WTC11 (cell line): Measurements from ENCODE around the gene MAP3K5. TPM values are rescaled to one million over a fixed set of nuclear protein-coding genes. Genes with fewer than 3 reads are reported as not detected.

Source experiments
- ATAC-seq: fragments of 200-7000 bp; cut with Tn5 transposase; 2 replicates; pipeline ENCODE4 v1.10.0; 2021; ENCODE audit warnings: mild to moderate bottlenecking, moderate library complexity
- CTCF ChIA-PET: fragments of 300-600 bp; sonication (Branson Sonifier 250); formaldehyde crosslinking; loops from one replicate; lab custom pipeline; 2021; ENCODE audit warnings: antibody characterized with exemption; lab: Charles Lee
- POLR2A ChIA-PET: fragments of 350-600 bp; sonication (Branson Sonifier 250); formaldehyde crosslinking; loops from one replicate; lab custom pipeline; 2021; ENCODE audit warnings: antibody characterized with exemption; lab: Charles Lee
- DNase-seq: peaks from one replicate; pipeline ENCODE4 v3.0.0; 2021; ENCODE audit warnings: low spot score
- H3K27ac Mint-ChIP-seq: 2 replicates; pipeline ENCODE4 v1.8.0; 2021; ENCODE audit warnings: mixed read lengths
- H3K27me3 Mint-ChIP-seq: 2 replicates; pipeline ENCODE4 v1.8.0; 2021; ENCODE audit warnings: low read depth, mild to moderate bottlenecking, moderate library complexity, mixed read lengths
- H3K36me3 Mint-ChIP-seq: 2 replicates; pipeline ENCODE4 v1.8.0; 2021; ENCODE audit warnings: mixed read lengths
- H3K4me1 Mint-ChIP-seq: 2 replicates; pipeline ENCODE4 v1.8.0; 2022; ENCODE audit warnings: mixed read lengths
- H3K4me3 Mint-ChIP-seq: 2 replicates; pipeline ENCODE4 v1.8.0; 2021; ENCODE audit warnings: mild to moderate bottlenecking, moderate library complexity, mixed read lengths
- H3K9me3 Mint-ChIP-seq: 2 replicates; pipeline ENCODE4 v1.8.0; 2021; ENCODE audit warnings: mixed read lengths
- AR ChIP-seq: fragments of 250-450 bp; sonication (Bioruptor Pico); IDR thresholded peaks from 2 replicates; pipeline ENCODE4 v1.9.0; 2021; ENCODE audit warnings: mild to moderate bottlenecking
- CREB1 ChIP-seq: sonication (generic); formaldehyde crosslinking; IDR thresholded peaks from 2 replicates; pipeline ENCODE4 v1.8.0; 2023; ENCODE audit warnings: mild to moderate bottlenecking, missing genetic modification reagents
- FOXK1 ChIP-seq: sonication (generic); formaldehyde crosslinking; IDR thresholded peaks from 2 replicates; pipeline ENCODE4 v1.8.0; 2022; ENCODE audit warnings: mild to moderate bottlenecking, moderate library complexity, missing genetic modification reagents
- FOXP1 ChIP-seq: sonication (generic); formaldehyde crosslinking; IDR thresholded peaks from 2 replicates; pipeline ENCODE4 v1.8.0; 2022; ENCODE audit warnings: missing genetic modification reagents, mild to moderate bottlenecking, moderate library complexity, borderline replicate concordance
- FOXP4 ChIP-seq: sonication (generic); formaldehyde crosslinking; IDR thresholded peaks from 2 replicates; pipeline ENCODE4 v1.8.0; 2022; ENCODE audit warnings: mild to moderate bottlenecking, missing genetic modification reagents
- GABPB1 ChIP-seq: sonication (generic); formaldehyde crosslinking; IDR thresholded peaks from 2 replicates; pipeline ENCODE4 v1.8.1; 2023; ENCODE audit warnings: mild to moderate bottlenecking, missing genetic modification reagents
- GTF2I ChIP-seq: fragments of 250-450 bp; sonication (Bioruptor Pico); conservative IDR thresholded peaks from 2 replicates; pipeline ENCODE4 v1.4.0; 2021; ENCODE audit warnings: mild to moderate bottlenecking
- NFYB ChIP-seq: sonication (generic); formaldehyde crosslinking; conservative IDR thresholded peaks from 2 replicates; pipeline ENCODE4 v1.8.0; 2022; ENCODE audit warnings: low read depth, missing genetic modification reagents
- NR3C1 ChIP-seq: sonication (generic); formaldehyde crosslinking; conservative IDR thresholded peaks from 2 replicates; pipeline ENCODE4 v1.8.1; 2023; ENCODE audit warnings: low read depth, mild to moderate bottlenecking, missing genetic modification reagents
- PREB ChIP-seq: sonication (generic); formaldehyde crosslinking; IDR thresholded peaks from 2 replicates; pipeline ENCODE4 v1.8.1; 2022; ENCODE audit warnings: mild to moderate bottlenecking, missing genetic modification reagents, moderate library complexity, borderline replicate concordance
- SMAD4 ChIP-seq: sonication (generic); formaldehyde crosslinking; IDR thresholded peaks from 2 replicates; pipeline ENCODE4 v1.8.0; 2022; ENCODE audit warnings: mild to moderate bottlenecking, missing genetic modification reagents
- TEAD4 ChIP-seq: sonication (generic); formaldehyde crosslinking; IDR thresholded peaks from 2 replicates; pipeline ENCODE4 v1.8.0; 2022; ENCODE audit warnings: mild to moderate bottlenecking, missing genetic modification reagents
- ZBTB21 ChIP-seq: sonication (generic); formaldehyde crosslinking; IDR thresholded peaks from 2 replicates; pipeline ENCODE4 v1.8.1; 2023; ENCODE audit warnings: mild to moderate bottlenecking, missing genetic modification reagents, borderline replicate concordance
- ZNF281 ChIP-seq: sonication (generic); formaldehyde crosslinking; IDR thresholded peaks from 2 replicates; pipeline ENCODE4 v1.8.0; 2023; ENCODE audit warnings: mild to moderate bottlenecking, missing genetic modification reagents
- ZNF317 ChIP-seq: sonication (generic); formaldehyde crosslinking; IDR thresholded peaks from 2 replicates; pipeline ENCODE4 v1.8.1; 2023; ENCODE audit warnings: low read depth, mild to moderate bottlenecking, moderate library complexity, missing genetic modification reagents, borderline replicate concordance
- ZNF416 ChIP-seq: fragments of 250-450 bp; sonication (Bioruptor Pico); IDR thresholded peaks from 2 replicates; pipeline ENCODE4 v1.9.0; 2021; ENCODE audit warnings: mild to moderate bottlenecking, inconsistent platforms
- ZNF532 ChIP-seq: fragments of 250-450 bp; sonication (Bioruptor Pico); IDR thresholded peaks from 2 replicates; pipeline ENCODE4 v1.9.0; 2021; ENCODE audit warnings: mild to moderate bottlenecking, borderline replicate concordance
- ZNF671 ChIP-seq: fragments of 250-450 bp; sonication (Bioruptor Pico); IDR thresholded peaks from 2 replicates; pipeline ENCODE4 v1.8.0; 2021; ENCODE audit warnings: mild to moderate bottlenecking
- total RNA-seq: library from RNA; stranded (reverse); gene quantifications from 3 replicates; pipeline ENCODE4 v1.2.3, GENCODE V29; 2021
- TF ChIP-seq, protein P1 (sequence below): sonication (generic); formaldehyde crosslinking; IDR thresholded peaks from 2 replicates; pipeline ENCODE4 v1.8.1; 2022; ENCODE audit warnings: low read depth, missing genetic modification reagents, borderline replicate concordance

MAP3K5 gene
- total RNA-seq, 1 experiment from 2014 or later = 1.6 TPM

DNA sequence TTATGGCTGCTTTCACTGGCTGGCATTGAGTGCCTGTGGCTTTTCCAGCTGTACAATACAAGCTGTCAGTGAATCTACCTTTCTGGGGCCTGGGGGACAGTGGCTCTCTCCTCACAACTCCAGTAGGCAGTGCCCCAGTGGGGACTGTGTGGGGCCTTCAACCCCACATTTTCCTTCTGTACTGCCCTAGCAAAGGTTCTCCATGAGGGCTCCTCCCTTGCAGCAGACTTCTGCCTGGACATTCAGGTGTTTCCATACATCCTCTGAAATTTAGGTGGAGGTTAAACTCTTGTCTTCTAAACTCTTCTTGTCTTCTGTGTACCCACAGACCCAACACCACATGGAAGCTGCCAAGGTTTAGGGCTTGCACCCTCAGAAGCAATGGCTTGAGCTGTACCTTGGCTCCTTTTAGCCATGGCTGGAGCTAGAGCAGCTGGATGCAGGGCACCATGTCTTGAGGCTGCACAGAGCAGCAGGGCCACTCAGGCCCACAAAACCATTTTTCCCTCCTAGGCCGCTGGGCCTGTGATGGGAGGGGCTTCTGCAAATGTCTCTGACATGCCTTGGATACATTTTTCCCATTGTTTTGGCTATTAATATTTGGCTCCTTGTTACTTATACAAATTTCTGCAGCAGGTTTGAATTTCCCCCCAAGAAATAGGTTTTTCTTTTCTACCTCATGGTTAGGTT is 39.7 kb upstream of the MAP3K5 start:
- Mint-ChIP-seq H3K27ac (no peak overlapping the region), H3K4me1 (no peaks in the 10 kb centered on the region), H3K27me3 (no peaks in the 10 kb centered on the region; the same call in 1 of the 2 replicates), H3K36me3 (peaks cover 77% of the 10 kb centered on the region), H3K4me3 (no peak overlapping the region), H3K9me3 (peaks cover 32% of the 10 kb centered on the region)
- ATAC-seq = no peak
- ChIA-PET CTCF (no interaction called here), POLR2A (interaction anchor here (1.0 kb wide), 1 partner anchor 9 kb away, joined by 4 read pairs; the partner anchor contains the start of gene PEX7)
- DNase-seq = no peak
- no peak for TF ChIP-seq ZNF671 (CRISPR knock-in tag)
- no peak for TF ChIP-seq ZNF281 (CRISPR knock-in tag)
- TF ChIP-seq TEAD4 (CRISPR knock-in tag) = no peak
- no peak for TF ChIP-seq FOXK1 (CRISPR knock-in tag)
- TF ChIP-seq ZNF416 (CRISPR knock-in tag) = no peak
- TF ChIP-seq FOXP1 (CRISPR knock-in tag) = no peak

DNA sequence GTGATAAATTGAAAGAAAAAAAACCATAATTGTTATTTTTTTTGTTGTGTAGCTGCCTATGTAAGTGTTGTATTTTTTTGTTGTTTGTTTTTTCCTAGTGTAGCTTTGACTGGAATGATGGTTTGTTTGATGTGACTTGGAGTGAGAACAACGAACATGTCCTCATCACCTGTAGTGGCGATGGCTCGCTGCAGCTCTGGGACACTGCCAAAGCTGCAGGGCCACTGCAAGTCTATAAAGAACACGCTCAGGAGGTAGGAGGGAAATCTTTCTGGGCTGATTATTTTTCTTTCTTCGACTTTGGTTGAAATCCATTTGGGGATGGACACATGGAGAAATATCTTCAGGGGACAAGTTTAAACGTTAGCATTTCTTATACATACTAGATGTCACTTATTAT is 33.9 kb upstream of the MAP3K5 start:
- ChIA-PET CTCF (interaction anchor here (1.5 kb wide), 1 partner anchor 182 kb away, joined by 3 read pairs; no protein-coding TSS in a partner anchor), POLR2A (no interaction called here)
- DNase-seq (no peak), ATAC-seq (no peak)
- H3K27me3 Mint-ChIP-seq = peaks cover 4% of the 10 kb centered on the region; the same call in 1 of the 2 replicates
- H3K9me3 Mint-ChIP-seq = peaks cover 11% of the 10 kb centered on the region
- no peak overlapping the region for H3K27ac Mint-ChIP-seq
- H3K4me3 Mint-ChIP-seq = no peak overlapping the region
- peaks cover 13% of the 10 kb centered on the region for H3K4me1 Mint-ChIP-seq
- H3K36me3 Mint-ChIP-seq = peaks cover 63% of the 10 kb centered on the region
- TF ChIP-seq ZNF532 = no peak
- no peak for TF ChIP-seq GTF2I (CRISPR knock-in tag)
- TF ChIP-seq NR3C1 (CRISPR knock-in tag) = no peak
- TF ChIP-seq AR (CRISPR knock-in tag) = no peak
- TF ChIP-seq FOXP4 (CRISPR knock-in tag) = no peak
- no peak for TF ChIP-seq GABPB1 (CRISPR knock-in tag)
- no peak for TF ChIP-seq CREB1
- no peak for TF ChIP-seq ZNF317 (CRISPR knock-in tag)
- TF ChIP-seq PREB (CRISPR knock-in tag) = no peak
- no peak for TF ChIP-seq NFYB (CRISPR knock-in tag)
- no peak for TF ChIP-seq SMAD4 (CRISPR knock-in tag)
- TF ChIP-seq, protein P1, sequence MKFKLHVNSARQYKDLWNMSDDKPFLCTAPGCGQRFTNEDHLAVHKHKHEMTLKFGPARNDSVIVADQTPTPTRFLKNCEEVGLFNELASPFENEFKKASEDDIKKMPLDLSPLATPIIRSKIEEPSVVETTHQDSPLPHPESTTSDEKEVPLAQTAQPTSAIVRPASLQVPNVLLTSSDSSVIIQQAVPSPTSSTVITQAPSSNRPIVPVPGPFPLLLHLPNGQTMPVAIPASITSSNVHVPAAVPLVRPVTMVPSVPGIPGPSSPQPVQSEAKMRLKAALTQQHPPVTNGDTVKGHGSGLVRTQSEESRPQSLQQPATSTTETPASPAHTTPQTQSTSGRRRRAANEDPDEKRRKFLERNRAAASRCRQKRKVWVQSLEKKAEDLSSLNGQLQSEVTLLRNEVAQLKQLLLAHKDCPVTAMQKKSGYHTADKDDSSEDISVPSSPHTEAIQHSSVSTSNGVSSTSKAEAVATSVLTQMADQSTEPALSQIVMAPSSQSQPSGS (CRISPR knock-in tag) = no peak
- no peak for TF ChIP-seq ZBTB21
